ENCODE data around the gene RAB40C.

RAB40C gene

DNA sequence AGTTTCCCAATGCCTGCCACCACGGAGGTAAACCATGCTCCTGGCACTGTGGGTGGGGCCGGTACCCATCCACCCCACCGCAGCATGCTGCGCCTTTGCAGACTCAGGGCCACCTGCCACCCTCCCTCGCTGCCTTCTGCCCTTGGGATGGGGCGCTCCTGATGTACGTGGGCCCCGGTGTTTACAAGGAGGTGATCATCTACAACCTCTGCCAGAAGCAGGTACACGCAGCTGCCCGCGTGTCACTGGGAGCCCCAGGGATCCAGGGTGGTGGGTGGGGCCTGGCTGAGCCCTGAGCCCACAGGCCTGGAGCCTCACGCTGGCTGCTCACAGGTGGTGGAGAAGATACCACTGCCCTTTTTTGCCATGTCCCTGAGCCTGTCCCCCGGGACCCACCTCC lies 76.7 kb downstream of the RAB40C start:
- no peak for DNase-seq

DNA sequence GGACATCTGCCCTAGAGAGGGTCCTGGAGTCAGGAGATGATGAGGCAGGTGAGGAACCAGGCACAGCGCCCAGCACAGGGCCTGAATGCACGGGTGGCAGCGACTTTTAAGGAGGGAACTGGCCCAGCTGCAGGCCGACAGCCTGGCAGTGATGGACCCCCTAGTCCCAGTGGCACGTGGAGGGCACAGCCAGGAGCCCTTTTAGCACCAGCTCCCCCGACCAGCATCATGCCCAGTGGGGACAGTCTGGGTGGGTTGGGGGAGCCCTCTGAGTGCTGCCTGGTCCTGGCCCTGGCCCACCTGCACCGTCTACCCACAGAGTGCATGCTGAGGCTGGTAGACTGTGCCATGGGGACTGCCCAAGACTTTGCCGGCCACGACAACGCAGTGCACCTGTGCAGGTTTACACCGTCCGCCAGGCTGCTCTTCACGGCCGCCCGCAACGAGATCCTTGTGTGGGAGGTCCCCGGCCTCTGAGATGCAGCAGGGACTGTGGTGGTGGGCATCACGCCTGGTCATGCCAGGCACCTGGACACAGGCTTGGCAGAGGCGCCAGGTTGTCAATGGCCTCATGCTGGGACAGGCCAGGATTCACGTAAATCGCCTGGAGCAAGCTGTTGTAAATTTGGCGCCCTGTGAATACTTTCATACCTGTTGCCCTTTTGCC lies 77.4 kb downstream of the RAB40C start:
- DNase-seq: peak in 3 of 56 donors; percentile 29 to 47 (median 33)

DNA sequence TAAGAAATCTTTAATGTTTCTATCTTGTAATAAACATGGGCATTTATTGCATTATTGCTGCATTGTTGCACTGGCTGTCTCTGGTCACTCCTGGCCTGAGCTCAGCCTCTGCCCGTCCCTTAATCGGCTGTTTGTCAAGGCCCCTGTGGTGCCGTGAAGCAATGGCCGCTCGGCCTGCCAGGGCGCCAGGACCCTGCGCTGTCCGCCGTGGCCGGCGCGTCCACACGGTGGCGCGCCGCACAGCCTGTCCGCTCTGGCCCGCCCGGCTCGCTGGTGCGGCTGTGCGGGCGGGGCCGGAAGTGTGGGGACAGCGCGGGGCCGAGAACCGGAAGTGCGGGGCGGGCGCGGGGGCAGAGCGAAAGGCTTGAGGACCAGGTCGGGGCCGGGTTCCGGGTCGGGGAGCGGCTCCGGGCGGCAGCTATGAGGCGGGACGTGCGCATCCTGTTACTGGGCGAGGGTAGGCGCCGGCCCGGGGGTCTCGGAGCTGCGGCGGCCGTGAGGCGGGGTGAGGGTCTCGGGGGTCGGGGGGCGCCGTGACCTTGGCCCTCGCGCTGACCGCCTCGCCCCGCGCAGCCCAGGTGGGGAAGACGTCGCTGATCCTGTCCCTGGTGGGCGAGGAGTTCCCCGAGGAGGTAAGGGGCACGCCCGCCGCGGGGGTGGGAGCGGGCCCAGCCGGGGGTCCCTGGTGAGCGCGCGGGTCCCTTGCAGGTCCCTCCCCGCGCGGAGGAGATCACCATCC lies 78.1 kb downstream of the RAB40C start, which contains the start of gene RHOT2:
Gene RHOT2, plus strand, starts transcription at position 353 of the 739 bp plus-strand sequence. Its CDS starts 68 bp downstream, at position 421.
- DNase-seq: peak in 55 of 56 donors; percentile 18 to 96 (median 84)

DNA sequence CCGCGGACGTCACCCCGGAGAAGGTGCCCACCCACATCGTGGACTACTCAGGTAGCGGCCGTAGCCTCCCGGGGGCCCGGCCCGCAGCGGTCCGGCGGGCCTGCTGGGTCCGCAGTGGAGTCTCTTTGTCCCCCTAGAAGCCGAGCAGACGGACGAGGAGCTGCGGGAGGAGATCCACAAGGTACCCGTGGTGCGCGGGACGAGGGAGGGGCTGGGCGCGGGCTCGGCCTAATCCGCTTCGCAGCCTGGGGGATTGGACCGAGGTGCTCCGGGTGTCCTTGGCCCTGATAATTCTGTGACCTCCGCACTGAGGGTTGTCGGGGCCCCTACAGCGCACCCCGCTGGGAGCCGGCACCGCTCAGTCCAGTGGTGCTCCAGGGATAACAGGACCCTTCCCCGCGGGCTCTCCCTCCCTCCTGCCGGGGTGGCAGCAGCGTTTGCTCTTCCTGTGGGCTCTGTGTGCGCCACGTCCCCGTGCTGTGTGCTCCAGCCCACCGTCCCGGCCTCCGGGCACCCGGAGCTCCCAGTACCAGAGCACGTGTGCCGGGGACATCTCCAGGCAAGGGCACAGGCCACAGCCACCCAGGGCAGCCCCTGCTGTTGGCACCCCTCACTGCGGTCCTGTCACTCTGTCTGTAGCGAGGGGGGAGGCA lies 78.8 kb downstream of the RAB40C start:
- no peak for DNase-seq

DNA sequence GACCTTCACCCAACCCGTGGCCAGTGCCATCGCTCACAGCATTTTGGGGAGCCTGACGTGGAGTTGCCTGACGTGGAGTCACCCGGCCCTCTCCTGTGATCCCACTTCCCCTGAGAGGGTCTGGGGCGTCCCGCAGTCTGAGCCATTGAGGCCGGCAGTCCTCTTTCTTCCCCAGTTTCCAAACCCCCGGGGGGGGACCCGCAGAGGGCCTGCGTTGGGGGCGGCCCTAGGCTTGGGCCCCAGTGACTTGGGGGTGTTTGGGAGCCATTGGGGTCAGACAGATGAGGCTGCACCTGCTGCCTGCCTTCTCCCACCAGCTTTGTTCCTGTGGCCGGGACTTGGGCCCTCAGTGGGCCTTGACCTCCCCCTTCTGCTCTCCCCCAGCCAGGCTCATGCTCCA lies 79.8 kb downstream of the RAB40C start:
- no peak for DNase-seq

DNA sequence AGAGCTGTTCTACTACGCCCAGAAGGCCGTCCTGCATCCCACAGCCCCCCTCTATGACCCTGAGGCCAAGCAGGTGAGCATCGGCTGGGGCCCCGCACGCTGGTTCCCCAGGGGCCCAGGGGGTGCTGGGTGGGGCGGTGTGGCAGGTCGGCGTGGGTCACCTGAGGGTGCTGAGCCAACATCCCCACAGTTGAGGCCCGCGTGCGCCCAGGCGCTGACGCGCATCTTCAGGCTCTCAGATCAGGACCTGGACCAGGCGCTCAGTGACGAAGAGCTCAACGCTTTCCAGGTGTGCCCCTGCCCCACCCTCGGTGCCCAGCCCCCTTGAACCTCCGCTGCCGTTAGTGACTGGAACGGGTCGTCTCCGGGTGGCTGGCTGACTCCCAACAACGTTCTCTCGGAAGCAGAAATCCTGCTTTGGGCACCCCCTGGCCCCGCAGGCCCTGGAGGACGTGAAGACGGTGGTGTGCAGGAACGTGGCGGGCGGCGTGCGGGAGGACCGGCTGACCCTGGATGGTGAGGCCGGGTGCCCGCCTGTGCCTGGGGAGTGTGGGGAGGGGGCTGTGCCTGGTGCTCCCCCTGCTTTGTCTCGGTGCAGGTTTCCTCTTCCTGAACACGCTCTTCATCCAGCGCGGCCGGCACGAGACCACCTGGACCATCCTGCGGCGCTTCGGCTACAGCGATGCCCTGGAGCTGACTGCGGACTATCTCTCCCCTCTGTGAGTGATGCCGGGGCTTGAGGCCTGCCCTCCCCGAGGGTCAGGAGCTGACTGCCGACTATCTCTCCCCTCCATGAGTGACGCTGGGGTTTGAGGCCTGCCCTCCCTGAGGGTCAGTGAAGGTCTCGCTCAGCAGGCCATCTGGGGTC lies 80.9 kb downstream of the RAB40C start:
- DNase-seq: no peak

DNA sequence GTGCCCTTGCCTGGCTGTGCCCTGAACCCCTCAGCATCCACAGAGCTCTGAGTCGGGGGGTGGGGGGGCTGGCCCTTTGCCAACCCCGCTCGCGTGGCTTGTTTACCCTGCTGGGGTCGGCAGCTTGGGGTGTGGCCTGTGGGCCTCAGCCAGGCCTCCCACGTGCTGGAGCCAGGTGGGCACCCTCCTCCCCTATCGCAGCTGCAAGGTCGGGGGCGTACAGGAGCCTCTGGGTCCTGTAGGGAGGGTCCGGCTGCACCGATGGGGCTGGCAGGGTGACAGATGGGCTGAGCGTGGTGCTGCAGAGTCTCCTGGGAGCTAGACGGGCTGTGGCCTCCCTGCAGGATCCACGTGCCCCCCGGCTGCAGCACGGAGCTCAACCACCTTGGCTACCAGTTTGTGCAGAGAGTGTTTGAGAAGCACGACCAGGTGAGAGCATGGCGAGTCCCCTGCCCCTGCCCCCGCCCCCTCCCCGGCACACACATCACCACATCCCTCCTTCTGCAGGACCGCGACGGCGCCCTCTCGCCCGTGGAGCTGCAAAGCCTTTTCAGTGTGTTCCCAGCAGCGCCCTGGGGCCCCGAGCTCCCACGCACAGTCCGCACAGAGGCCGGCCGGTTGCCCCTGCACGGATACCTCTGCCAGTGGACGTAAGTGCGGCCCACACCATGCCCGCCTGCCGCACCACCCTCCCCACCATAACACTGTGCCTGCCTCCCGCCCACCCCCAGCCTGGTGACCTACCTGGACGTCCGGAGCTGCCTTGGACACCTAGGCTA lies 81.7 kb downstream of the RAB40C start:
- no peak for DNase-seq

DNA sequence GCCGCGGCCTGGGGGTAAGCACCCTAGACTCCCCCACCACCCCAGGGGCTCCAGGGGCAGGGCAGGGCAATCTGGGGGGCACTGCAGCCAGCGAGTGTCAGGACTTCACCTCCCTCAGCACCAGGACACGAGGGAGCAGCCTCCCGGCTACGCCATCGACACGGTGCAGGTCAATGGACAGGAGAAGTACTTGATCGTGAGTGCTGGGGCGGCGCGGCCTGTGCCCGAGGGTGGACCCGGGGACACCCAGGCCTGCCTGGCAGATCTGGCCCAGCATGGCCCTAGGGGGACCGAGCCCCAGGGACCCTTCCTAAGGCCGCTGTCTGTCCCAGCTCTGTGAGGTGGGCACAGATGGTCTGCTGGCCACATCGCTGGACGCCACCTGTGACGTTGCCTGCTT lies 82.5 kb downstream of the RAB40C start:
- DNase-seq: no peak

DNA sequence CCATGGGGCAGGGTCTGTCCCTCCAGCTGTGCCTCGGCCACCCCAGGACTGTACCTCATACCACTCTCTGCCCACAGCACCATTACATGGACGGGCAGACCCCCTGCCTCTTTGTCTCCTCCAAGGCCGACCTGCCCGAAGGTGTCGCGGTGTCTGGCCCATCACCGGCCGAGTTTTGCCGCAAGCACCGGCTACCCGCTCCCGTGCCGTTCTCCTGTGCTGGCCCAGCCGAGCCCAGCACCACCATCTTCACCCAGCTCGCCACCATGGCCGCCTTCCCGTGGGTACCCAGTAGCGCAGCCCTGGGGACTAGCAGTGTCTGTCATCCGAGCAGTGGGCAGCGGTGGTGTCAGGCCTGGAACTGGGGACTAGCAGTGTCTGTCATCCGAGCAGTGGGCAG lies 83.0 kb downstream of the RAB40C start:
- no peak for DNase-seq

DNA sequence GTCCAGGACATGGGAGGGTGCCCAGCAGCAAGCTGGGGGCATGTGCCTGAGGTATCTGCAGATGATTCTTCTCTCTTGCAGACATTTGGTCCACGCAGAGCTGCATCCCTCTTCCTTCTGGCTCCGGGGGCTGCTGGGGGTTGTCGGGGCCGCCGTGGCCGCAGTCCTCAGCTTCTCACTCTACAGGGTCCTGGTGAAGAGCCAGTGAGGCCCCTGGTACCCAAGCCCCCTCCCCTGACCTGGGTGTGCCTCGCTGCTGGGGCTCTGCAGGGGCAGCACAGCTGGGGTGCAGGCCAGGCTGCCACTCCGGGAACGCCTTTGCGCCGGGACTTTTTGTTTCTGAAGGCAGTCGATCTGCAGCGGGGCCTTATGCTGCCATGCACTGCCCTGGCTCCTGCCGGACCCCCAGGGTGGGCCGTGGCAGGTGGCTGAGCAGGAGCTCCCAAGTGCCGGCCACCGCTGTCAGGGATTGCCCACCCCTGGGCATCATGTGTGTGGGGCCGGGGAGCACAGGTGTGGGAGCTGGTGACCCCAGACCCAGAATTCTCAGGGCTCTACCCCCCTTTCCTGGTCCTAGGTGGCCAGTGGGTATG lies 83.6 kb downstream of the RAB40C start:
- no peak for DNase-seq

DNA sequence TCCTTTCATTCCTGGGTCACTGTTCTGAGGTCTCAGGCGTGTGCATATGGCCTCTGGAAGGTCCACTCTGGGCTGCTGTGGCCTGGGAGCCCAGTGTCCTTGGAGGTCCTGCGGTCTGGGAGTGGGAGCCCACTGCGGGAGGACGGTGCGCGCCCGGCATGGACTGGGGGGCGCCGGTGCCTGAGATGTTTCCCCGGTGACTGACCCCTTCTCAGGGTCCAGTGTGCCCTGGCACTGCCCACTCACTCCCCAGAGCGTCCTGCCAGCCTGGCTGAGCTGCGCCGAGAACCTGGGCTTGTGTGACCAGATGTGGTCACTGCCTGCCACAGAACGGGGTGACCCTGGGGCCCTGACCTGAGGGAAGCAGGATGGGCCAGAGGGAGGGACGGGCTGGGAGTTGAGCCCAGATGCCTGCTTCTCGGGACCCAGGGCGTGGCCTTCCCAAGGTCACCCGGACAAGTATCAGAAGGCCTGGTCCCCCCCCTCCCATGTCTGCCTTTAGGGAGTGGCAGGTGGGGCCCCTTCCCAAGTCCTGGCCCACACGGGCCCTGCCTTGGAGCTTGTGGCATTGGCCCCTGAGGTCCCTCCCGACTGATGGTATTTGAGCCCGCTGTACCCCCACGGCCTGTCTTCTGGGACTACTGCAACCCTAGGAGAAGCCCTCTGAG lies 84.5 kb downstream of the RAB40C start:
- no peak for DNase-seq

DNA sequence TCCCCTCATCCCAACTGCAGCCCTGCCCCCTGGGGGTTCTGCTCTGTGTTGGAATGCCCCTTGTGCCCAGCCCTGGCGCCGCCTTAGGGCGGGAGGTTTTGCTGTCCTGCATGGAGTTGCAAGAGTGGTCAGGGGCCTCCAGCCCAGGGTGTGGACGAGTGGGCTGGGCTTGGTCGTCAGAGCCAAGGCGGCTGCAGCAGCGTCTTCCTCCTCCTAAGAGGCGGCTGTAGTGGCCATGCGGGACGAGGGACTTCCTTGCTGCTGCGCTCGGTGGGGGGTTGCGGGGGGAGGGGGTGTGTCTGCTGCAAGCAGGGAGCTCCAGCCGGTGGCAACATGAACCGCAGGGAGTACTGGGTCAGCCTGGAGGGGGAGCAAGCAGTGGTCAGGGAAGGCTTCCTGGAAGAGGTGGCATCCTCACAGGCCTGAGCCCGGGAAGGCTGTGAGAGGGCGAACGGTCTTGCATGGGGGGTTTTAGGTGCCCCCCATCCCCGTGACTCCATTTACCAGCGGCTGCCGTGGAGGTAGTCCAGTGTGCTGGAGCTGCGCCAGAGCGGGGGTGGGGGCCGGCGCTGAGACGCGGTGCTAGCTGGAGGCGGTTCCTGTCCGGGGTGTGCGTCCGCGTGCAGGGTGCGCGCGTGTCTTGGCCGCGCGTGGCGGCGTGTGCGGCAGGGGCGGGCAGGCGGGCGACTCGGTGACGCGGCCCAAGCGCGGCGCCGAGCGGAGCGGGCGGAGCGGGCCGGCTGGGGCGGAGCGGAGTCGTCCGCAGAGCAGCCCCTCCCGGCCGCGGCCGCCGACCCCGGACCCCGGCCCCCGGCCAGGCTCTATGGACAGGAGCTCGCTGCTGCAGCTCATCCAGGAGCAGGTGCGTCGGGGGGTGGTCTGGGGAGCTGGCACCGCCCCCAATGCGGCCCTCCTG lies 85.4 kb downstream of the RAB40C start, which contains the start of gene RHBDL1:
Gene RHBDL1, plus strand, starts transcription at position 704 of the 916 bp plus-strand sequence. Its CDS starts 120 bp downstream, at position 824.
- DNase-seq: peak in 30 of 56 donors; percentile 7 to 76 (median 32)

DNA sequence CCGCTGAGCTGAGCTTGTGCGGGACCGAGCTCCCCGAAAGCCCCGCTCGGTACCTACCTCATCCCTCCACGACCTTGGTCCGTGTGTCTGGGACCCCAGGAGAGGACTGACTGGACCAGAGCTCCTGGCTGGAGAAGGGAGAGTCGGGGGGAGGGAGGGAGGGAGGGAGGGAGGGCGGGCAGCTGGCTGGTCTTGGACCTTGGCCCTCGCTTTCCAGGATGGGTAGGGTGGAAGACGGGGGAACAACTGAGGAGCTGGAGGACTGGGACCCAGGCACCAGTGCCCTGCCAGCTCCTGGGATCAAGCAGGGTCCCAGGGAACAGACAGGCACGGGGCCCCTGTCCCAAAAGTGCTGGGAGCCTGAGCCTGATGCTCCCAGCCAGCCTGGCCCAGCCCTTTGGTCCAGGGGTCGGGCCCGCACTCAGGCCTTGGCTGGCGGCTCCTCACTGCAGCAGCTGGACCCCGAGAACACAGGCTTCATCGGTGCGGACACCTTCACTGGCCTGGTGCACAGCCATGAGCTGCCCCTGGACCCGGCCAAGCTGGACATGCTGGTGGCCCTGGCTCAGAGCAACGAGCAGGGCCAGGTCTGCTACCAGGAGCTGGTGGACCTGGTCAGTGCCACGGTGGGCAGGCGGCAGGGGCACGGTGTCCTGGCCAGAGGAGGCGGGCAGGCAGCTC lies 86.2 kb downstream of the RAB40C start:
- DNase-seq: peak in 3 of 56 donors; percentile 27 to 44 (median 31)

DNA sequence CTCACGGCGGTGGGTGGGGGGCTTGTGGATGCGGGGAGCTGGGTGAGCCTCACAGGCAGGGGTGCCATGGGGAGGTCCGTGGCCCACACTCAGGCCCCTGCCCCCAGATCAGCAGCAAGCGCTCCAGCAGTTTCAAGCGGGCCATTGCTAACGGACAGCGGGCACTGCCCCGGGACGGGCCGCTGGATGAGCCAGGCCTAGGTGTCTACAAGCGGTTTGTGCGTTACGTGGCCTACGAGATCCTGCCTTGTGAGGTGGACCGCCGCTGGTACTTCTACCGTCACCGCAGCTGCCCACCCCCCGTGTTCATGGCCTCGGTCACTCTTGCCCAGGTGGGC lies 86.7 kb downstream of the RAB40C start:
- no peak for DNase-seq

DNA sequence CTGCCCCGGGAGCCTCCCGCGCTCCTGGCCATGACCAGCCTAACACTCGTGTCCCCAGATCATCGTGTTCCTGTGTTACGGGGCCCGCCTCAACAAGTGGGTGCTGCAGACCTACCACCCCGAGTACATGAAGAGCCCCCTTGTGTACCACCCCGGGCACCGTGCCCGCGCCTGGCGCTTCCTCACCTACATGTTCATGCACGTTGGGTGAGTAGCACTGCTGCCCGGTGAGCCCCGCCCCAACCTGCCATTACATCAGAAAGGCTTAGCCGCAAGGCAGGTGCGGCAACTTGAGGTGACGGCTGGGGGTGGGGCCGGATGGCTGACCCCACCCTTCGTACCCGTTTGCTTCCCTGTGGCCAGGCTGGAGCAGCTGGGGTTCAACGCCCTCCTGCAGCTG lies 87.0 kb downstream of the RAB40C start:
- no peak for DNase-seq

DNA sequence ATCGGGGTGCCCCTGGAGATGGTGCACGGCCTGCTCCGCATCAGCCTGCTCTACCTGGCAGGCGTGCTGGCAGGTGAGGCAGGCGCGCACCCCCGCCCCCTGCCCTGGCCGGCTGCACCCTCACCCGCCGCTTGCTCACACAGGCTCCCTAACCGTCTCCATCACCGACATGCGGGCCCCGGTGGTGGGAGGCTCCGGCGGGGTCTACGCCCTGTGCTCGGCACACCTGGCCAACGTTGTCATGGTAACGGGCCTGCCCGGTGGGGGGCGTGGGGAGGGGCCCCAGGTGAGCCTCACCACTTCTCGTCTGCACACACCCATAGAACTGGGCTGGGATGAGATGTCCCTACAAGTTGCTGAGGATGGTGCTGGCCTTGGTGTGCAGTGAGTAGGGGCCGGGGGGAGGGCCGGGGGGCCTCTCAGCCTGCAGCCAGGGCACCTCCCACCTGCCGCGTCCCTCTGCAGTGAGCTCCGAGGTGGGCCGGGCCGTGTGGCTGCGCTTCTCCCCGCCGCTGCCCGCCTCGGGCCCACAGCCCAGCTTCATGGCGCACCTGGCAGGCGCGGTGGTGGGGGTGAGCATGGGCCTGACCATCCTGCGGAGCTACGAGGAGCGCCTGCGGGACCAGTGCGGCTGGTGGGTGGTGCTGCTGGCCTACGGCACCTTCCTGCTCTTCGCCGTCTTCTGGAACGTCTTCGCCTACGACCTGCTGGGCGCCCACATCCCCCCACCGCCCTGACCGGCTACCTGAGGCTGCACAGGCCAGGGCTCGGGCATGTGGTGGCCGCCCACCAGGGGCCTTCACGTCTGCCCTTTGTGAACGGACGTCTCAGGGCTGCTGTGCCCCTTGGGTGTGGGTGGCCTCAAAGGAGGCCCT lies 87.7 kb downstream of the RAB40C start:
- no peak for DNase-seq
